Measurements from ENCODE around the gene GREB1L.
"Not testable (repeated sequence)": the region's sequence is repeated elsewhere in the genome, so short reads cannot be mapped to it uniquely, and the experiment has no call there.

Gene GREB1L

DNA sequence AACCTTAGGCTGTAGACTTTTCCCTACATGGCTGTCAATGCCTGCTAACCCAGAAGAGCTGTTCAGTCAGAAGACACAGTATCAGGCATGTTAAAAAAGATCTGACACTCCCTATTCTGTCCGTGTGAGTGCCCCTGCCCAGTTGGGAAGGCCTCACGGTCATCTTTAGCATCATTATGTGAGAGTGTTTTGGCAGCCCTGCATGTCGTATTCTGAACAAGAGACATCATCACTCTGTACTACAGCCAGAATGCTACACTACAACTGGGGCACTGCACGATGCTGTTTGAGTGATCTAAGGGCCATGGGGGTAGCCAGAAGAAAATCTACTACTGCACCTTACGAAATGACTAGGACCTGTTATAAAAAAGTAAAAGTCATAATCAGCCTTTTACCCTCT is 67.2 kb downstream of the GREB1L start:
- no peak for FAIRE-seq

DNA sequence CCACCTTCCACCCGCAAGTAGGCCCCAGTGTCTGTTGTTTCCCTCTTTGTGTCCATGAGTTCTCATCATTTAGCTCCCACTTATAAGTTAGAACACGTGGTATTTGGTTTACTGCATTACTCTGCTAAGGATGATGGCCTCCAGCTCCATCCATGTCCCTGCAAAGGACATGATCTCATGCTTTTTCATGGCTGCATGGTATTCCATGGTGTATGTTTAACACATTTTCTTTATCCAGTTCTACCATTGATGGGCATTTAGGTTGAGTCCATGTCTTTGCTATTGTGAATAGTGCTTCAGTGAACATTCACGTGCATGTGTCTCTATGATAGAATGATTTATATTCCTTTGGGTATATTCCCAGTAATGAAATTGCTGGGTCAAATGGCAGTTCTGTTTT is 69.9 kb downstream of the GREB1L start:
- FAIRE-seq: not testable (repeated sequence)

DNA sequence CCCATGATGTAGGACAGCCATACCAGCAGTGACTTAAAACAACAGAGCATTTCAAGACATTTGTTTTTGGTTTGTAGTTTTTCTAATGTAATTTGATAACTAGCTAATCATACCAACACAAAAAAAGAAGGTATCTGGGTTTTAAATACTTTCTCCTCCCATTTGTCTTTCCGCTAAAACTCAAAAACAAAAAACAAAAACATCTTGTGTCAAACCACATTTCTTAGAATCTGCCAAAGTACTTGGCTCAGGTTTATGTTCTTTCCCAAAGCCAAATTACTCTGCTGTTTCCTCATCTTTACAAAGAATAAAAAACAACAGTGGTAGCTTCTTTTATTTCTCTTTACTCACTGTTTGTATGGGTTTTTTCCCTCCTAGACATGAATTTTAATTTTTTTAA is 71.5 kb downstream of the GREB1L start:
- no peak for FAIRE-seq

DNA sequence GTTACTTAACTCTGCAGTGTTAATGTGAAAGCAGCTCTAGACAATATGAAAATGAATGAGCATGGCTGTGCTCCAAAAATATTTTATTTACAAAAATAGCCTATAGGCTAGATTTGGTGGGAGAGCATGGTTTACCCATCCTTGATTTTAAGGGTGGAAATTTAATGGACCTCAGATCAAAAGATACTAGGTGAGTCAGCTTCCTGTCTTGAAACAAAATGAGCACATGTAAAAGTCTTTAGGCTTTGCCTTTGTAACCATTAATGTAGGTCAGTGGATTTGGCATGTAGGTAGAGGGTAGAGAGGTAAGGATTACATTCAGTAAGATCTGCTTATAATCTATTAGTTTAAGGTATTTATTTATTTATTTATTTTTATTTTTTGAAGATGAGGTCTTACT is 72.7 kb downstream of the GREB1L start:
- FAIRE-seq: no peak

DNA sequence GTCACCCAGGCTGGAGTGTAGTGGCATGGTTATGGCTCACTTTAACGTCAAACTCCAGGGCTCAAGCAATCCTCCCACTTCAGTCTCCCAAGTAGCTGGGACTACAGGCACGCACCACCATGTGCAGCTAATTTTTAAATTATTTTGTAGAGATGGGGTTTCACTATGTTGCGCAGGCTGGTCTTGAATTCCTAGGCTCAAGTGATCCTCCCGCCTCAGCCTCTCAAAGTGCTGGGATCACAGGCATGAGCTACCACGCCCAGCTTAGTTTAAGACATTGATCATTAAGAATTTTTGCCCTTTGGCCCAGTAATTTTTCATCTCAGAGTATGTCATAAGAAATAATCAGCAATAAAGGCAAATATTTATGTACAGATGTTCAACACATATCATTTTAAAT is 73.1 kb downstream of the GREB1L start:
- FAIRE-seq: not testable (repeated sequence)

DNA sequence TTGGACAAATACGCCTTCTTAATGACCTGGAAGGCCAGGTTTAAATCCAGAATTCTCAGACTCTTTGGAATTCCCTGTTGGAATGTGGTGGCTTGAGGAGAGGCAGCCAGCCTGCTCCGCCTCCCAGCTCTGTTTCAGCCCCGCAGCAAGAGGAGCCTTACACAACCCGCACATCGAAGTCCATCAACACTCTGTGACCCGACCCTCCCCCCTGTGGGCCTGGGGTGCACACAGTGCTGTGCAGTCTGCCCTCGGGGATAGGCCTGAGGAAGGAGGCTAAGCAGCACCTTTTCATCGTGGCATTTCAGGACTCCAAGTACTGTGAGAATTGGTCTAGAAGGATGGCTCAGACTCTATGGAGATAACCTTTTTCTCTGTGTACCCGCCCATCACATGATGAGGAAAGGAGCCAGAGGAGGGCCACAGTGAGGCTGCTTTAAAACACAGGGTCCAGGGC is 73.7 kb downstream of the GREB1L start:
- FAIRE-seq: no peak

DNA sequence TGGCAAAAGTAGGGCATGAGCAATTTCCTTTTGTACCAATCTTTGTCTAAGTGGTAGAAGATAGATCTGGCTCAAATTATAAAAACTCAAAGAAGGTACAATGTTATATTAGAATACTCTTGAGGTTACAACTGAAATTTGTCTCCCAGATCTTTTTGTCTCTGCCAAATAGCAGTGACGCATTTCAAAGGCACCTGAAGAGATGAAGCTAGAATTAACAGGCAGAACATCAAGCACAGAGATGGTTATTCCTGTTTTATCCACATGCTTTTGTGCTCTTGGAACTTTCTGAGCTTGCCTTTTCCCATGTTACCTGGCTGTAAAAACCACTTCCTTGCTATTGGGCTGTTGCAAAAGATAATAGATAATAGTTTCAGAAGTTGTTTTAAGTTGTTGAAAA is 74.3 kb downstream of the GREB1L start:
- no peak for FAIRE-seq

DNA sequence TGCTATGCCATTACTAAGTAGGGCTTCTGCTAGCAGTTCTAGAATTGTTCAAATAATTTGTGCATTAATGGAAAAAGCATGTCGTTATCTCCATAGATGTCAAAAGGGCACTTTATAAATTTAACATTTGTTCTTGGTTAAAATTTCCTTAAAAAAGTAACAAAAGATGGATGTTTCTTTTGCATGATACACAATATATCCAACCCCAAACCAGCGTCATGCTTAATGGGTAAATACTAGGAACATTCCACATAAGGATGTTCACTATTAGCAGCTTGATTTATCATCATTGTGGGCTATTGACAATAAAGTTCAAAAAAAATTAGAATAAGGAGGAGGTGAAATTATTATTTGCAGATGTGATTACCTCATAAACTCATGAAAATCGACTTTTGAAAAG is 79.7 kb downstream of the GREB1L start:
- FAIRE-seq: no peak

DNA sequence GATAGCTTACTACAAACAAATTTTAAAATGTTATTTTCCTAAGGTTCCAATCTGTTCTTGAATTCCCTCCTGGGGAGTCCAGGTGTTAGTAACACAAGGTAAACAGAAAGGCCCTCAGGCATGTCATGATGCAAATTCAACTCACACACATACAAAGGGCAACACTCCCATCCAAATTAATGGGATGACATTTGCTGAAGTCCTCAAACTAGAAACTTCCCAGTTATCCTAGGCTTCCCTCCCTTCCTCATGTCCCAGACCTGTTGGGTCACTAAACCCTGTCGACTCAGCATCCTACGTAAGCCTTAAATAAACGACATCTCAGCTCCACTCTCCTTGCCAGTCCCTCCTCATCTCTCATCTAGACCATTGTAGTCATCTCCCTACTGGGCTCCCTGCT is 85.1 kb downstream of the GREB1L start:
- no peak for FAIRE-seq

DNA sequence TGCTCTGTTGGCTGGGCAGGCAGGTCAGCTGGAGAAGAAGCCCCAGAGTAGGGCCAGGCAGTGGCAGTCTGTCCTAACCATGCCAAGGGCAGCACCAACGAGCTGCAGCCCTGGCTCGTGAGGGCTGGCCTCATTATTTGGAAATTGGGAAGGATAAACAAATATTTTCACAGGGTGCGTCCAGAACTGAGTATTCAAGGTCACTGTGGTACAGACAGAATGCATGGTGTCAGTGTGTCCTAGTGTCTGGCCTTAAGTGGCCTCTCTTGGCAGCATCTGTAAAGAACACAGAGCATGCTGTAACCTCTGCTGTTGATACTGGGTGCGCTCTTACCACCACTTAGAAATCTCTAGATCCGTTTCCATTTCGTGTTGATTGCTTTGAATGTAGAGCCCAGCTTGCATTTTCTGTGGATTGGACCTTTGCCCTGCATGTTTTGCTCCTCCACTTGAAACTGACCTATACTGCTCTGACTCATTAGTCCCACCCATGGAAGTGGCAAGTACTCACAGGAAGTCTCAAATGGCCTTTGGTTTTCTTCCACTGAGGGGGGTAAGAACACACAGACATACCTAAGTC is 88.2 kb downstream of the GREB1L start:
- no peak for FAIRE-seq

DNA sequence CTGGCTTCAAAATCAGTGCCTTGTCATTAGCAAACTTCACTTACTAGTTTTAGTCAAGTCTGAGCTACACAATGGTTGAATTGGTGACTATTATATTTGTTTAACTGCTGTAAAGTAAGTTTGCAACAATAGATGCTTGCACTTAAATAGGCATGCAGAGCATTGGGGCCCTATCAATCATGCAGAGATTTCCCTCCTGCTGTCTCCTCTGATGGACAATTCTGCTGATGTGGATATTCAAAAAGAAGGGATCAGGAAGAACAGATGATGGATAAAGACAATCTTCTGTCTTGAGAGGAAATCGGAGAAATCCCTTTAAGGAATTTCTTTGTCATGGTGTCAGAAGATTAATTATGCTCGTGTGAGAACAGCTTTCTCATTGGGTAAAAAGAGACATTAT is 89.0 kb downstream of the GREB1L start:
- FAIRE-seq: no peak

DNA sequence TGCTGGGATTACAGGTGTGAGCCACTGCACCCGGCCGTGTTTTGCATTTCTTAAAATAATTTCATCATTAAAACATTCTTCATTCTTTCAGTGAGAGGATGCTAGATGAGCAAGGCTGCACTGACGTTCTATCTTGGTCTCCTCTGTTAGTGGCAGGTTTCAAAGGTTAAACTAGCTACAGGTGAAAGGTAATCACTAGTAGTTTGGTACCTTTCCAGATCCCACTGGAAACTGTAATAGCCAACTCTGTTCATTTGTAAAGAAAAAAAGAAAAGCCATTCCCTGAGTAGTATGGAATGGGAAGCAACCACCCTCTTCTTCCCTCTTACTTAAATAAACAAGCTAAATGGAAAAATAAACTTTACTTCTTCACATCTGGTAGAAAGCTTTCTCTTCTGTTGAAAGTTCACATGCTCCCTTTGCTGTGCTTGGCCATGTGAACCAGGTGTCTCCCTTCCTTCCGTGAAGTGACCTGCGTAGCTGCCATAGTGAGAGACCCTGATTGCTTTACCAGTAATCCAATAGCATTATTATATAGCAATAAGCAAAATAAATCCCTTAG is 94.0 kb downstream of the GREB1L start:
- no peak for FAIRE-seq

DNA sequence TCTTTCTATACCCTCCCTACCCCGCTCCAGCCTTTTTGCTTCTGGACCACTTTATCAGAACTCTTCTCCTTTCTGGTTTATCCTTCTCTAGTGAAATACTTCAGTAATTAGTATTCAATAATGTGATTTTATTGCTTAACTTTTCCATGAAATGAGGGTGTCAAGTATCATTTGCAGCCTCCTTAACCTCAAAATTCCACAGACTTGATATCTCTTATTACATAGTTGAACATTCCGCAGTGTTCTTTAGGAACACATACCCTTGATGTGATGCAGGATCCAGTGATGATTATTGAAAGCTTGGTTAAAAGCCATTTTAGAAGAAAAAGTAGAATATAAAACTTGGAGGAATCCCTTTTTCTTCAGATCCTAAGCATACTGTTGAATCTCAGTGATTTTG is 94.8 kb downstream of the GREB1L start:
- FAIRE-seq: no peak

DNA sequence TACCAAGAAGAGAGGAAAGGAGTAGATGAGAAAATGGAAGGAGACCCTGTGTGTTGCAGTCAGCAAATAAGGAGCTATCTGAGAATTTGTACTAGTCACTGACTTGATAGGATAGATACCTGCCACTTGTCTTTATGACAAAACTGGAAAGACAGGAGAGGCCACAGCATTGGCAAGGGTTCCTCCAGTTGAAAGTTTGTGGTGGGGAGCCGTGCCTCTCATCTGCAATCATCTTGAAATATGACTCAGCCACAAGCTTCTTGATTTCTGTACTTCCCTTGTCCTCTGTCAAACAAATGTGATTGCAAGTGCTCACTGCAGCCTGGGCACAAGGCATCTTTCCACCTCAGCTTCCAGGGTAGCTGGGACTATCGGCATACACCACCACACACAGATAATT is 99.1 kb downstream of the GREB1L start:
- no peak for FAIRE-seq

DNA sequence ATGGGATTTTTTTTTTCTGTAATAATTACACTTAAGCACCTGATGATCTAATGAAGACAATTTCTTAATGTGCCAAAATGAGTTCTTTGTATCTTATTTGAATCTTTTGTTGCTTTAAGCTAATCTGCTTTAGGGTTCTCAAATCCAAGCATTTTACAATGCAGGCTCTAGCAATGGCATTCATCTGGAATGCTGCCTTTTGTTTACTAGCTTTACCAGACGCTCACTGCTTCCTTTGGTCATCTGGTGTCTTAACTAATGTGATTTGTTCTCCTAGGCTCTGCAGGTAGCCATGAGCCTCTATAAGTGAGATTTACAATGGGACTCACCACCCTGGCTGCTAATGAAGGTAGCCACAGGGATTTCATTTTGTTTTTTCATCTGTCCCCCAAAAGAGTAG is 100.3 kb downstream of the GREB1L start:
- FAIRE-seq: no peak

DNA sequence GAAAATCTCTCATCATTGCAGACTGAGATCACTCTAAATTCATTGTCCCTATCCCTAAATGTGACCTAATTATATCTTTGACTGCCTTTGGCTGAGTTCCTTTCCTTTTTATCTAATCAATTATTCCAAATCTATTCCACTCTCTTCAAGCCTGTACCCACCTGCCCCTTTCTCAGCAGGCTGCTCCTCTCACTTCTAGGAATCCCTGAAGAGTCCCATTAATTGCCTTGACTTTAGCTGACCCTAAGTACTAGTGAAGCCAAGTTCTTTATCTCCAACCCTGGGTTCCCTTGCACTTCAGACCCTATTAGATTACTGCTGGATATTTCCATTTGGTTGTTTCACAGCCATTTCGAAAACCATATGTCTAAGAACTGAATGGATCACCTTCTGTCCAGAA is 102.8 kb downstream of the GREB1L start:
- no peak for FAIRE-seq

DNA sequence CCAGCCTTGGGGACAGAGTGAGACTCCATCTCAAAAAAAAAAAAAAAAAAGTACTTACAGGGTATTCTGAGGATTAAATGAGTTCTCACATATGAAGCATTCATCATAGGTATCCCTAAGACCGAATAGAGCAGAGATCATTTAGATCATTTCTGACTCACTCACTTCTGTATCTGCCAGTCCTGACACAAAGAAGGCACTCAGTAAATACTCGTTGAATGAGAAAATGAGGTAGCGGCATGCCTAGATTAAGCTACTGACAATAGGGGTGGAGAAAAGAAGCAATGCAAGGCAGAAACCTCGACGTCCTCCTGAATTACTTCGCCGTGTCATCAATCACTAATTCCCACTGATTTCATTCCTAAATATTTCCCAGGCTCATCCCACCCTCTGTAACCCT is 103.8 kb downstream of the GREB1L start:
- no peak for FAIRE-seq

DNA sequence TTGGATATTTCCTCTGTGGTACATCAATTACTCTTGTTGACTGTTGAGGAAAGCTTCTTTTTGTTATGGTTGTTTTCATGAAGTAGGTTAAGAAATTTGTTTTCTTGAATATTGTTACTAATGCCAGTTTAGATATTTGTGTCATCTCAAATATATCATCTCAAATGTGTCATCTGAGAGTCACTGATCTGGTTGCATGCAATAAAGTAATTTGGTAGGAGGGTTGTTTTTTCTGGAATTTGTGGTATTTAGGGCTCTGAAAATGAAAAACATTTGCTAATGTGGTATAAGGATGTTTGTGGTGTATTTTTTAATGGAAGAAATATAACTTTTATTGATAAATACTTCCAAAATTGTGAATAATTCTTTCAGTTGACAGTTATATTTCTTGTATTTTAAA is 117.7 kb downstream of the GREB1L start:
- no peak for FAIRE-seq

DNA sequence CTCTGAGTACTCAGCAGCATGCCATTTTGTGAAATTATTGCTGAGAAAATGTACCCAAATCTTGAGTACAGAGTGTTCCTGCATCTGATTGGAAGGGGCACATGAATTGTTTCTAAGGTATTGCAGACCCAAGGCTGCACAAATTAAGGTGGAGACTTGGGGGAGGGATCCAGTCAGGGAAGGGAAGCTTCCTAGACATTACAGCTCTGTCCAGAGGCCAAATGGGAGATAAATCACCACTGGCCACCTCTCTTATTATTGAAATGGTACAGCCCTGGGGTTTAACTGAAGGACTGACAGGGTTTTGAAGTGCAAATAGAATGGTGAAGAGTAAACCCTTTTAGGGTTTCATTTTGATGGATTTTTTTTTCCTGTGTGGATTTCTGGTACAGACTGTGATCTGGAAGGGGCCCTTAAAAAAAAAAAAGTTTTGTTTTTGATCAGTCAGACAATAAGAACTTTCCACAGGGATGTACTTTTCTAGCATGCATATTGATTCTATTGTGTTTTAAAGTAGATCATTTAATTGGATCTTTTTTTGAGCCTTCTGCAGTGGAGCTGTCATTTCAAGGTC is 119.4 kb downstream of the GREB1L start:
- no peak for FAIRE-seq

DNA sequence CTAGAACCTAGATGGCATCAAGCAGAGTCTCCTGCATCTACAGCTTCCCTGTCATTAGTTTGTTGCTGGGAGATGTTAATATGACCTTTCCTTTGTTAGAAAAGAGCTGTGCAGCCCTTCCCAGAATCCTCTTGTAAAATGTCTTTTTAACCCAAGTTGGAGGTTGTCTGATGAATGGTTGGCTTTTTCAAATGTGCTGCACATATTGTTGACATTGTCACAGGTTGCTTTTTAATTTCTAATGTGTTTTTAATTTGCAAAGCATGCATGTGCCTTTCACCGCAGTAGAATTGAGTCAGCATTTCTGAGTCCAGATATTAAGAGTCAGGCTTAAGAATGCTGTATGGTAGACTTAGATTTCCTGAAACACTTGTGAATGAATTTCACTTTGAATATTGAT is 120.8 kb downstream of the GREB1L start:
- no peak for FAIRE-seq

DNA sequence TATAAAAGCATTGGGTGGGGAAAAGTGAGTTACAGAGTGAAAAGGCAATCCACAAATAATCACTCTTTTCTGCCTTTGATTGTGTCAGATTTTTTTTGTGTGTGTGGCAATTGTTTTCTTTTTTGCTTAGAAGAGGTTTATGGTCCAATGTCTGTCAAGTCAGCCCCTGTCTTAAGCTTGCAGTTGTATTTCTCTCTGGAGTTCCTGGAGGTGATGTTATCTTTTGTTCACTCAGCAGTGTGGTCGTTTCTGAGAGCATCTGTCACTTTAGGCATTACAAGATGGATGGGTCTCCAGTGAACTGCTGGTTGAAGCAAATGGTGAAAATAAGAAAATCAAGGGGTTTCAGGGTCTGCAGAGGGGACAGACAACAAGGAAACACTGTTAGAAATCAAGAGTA is 121.3 kb downstream of the GREB1L start:
- FAIRE-seq: no peak

DNA sequence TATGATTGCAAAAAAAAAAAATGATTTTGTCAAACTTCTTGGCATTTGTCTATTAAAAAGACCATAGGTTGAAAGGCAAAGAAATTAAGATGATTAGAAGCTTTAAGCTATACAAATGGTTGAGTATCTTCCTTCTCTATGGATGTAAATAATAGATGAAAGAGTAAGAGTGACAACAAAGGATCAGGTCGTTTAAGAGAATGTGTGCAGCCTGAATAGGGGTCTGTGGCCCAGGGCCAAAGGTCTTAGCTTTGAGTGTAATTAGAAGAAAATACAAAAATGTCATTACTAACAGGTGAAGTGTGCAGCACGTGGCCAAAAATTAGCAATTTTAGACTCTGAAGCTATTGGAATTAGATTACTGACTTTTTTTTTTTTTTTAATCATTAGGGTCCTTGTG is 122.4 kb downstream of the GREB1L start:
- FAIRE-seq: no peak

DNA sequence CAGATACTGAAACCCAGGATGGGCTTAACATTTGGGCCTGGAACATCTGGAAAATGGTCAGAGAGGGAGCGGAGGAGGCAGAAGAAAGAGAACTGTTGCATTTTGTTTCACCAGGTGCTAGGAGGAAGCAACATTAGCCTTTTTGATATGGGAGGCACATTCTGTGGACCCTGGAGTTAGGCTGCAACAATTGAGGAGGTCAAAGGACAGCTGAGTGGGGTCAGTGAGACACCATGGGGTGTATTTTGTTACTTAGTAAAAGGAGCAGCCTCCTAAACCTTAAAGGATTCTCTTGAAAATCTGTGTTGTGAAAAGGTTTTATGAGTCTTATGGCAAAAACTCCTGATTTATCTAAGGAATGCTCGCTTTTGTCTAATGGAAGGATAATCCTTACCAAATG is 124.9 kb downstream of the GREB1L start:
- FAIRE-seq: no peak

DNA sequence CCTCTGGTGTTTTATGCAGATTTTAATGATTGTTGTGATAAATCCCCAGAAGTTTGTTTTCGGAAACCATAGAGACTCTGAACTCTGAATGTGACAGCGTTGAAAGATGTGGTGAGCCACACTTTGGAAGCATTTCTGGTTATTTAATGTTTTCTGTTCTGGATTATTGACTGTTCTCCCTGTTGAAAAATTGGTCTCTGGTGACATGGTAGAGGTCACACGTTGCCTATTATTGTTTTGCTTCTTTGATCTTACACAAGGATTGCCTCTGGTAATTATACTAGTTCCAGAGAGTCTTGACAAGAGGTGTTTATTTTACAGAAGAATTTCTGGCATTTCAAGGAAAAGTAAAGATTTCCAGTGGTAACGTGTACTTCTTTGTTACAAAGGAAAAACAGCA is 127.1 kb downstream of the GREB1L start:
- no peak for FAIRE-seq

DNA sequence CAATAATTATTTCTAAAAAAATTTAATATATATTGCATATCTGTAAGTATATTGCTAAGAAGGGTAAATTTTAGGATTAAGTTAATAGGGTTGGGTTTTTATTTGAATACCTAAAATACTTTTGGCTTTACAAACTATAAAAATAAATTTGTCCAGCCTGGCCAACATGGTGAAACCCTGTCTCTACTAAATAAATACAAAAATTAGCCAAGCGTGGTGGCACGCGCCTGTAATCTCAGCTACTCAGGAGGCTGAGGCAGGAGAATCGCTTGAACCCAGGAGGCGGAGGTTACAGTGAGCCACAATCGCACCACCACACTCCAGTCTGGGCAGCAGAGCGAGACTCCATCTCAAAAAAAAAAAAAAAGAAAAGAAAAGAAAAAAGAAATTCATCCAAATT is 127.6 kb downstream of the GREB1L start:
- peak; percentile 63 for FAIRE-seq
